Calu3 (cell line): Measurements from ENCODE around the gene WDR91. TPM values are rescaled to one million over a fixed set of nuclear protein-coding genes. Genes with fewer than 3 reads are reported as not detected.

Source experiments
- BruUV-seq: library from RNA; stranded (reverse); fragments of 400-500 nt; replicated peaks from 2 replicates; lab custom pipeline; 2021; lab: Mats Ljungman, UMichigan
- CTCF ChIA-PET: fragments of 300-600 bp; sonication (Branson Sonifier 250); formaldehyde crosslinking; loops from one replicate; lab custom pipeline; 2022; ENCODE audit warnings: antibody characterized with exemption; lab: Charles Lee
- DNase-seq: peaks from one replicate; pipeline ENCODE4 v3.0.0; 2022
- H3K27ac Mint-ChIP-seq: one replicate; pipeline ENCODE4 v1.8.0; 2022; ENCODE audit warnings: mixed read lengths; ENCODE audit not compliant: unreplicated experiment
- H3K27me3 Mint-ChIP-seq: one replicate; pipeline ENCODE4 v1.8.0; 2022; ENCODE audit warnings: mixed read lengths; ENCODE audit not compliant: unreplicated experiment
- H3K36me3 Mint-ChIP-seq: one replicate; pipeline ENCODE4 v1.8.0; 2022; ENCODE audit warnings: mild to moderate bottlenecking, moderate library complexity, mixed read lengths; ENCODE audit not compliant: insufficient read depth, unreplicated experiment
- H3K4me1 Mint-ChIP-seq: one replicate; pipeline ENCODE4 v1.8.0; 2022; ENCODE audit warnings: mild to moderate bottlenecking, low read depth, mixed read lengths; ENCODE audit not compliant: unreplicated experiment
- H3K4me3 Mint-ChIP-seq: one replicate; pipeline ENCODE4 v1.8.0; 2022; ENCODE audit warnings: mild to moderate bottlenecking, low read depth, moderate library complexity, mixed read lengths; ENCODE audit not compliant: unreplicated experiment
- H3K9me3 Mint-ChIP-seq: one replicate; pipeline ENCODE4 v1.8.0; 2022; ENCODE audit warnings: low read depth, mixed read lengths; ENCODE audit not compliant: unreplicated experiment
- CTCF ChIP-seq: fragments of 200-600 bp; IDR thresholded peaks from one replicate; pipeline ENCODE4 v1.8.0; 2022; ENCODE audit warnings: antibody characterized with exemption; ENCODE audit not compliant: unreplicated experiment
- intact Hi-C: fragments of 100-400 bp; cut with micrococcal nuclease; formaldehyde crosslinking; loops from one replicate; pipeline ENCODE4 v1.10.0; 2022; ENCODE audit not compliant: unreplicated experiment
- total RNA-seq: library from RNA; stranded (reverse); gene quantifications from 2 replicates; pipeline ENCODE4 v1.2.3, GENCODE V29; 2022

Gene WDR91
- total RNA-seq, 1 experiment from 2014 or later, result 24.3 TPM

GRCh38 chr7:135164357-135165061 is 46.8 kb downstream of the WDR91 start:
- DNase-seq, result no peak
- peaks cover 76% of the 10 kb centered on the region for H3K36me3 Mint-ChIP-seq
- peak overlapping the region; percentile 20 for H3K27ac Mint-ChIP-seq
- intact Hi-C loops, result no loop called here
- H3K4me3 Mint-ChIP-seq, result no peak overlapping the region
- H3K4me1 Mint-ChIP-seq, result peaks cover 50% of the 10 kb centered on the region
- CTCF ChIA-PET, result no interaction called here
- H3K9me3 Mint-ChIP-seq, result peaks cover 8% of the 10 kb centered on the region
- TF ChIP-seq CTCF, result no peak
- no TSS peak for BruUV-seq
- H3K27me3 Mint-ChIP-seq, result no peaks in the 10 kb centered on the region

- Mint-ChIP-seq H3K4me3 (no peak overlapping the region), H3K27ac (peak overlapping the region; percentile 82), H3K4me1 (peaks cover 35% of the 10 kb centered on the region), H3K27me3 (no peaks in the 10 kb centered on the region), H3K36me3 (peaks cover 58% of the 10 kb centered on the region), H3K9me3 (peaks cover 8% of the 10 kb centered on the region)
- intact Hi-C loops, result no loop called here
- CTCF ChIA-PET, result no interaction called here
- no peak for TF ChIP-seq CTCF
- DNase-seq, result no peak
- BruUV-seq, result no TSS peak
Observed at GRCh38 chr7:135162382-135163001, 48.8 kb downstream of the WDR91 start.

- intact Hi-C loops, result no loop called here
- BruUV-seq, result no TSS peak
- CTCF ChIA-PET, result interaction anchor here (0.6 kb wide), 2 partner anchors 9 to 176 kb away, joined by 3 read pairs; partner anchors contain the start of gene AGBL3
- no peaks in the 10 kb centered on the region for H3K27me3 Mint-ChIP-seq
- peaks cover 49% of the 10 kb centered on the region for H3K36me3 Mint-ChIP-seq
- H3K4me3 Mint-ChIP-seq, result no peak overlapping the region
- peaks cover 32% of the 10 kb centered on the region for H3K4me1 Mint-ChIP-seq
- H3K27ac Mint-ChIP-seq, result peak overlapping the region; percentile 82
- H3K9me3 Mint-ChIP-seq, result peaks cover 8% of the 10 kb centered on the region
- TF ChIP-seq CTCF, result no peak
- DNase-seq, result no peak
Observed at GRCh38 chr7:135161669-135162068, 49.7 kb downstream of the WDR91 start.

- CTCF ChIA-PET, result interaction anchor here (0.6 to 1.6 kb wide), 6 partner anchors 8 to 449 kb away, joined by 3 to 7 read pairs (median 3); partner anchors contain the start of genes AGBL3 and CYREN
- DNase-seq, result no peak
- H3K9me3 Mint-ChIP-seq, result peaks cover 12% of the 10 kb centered on the region
- intact Hi-C loops, result no loop called here
- no peak overlapping the region for H3K4me3 Mint-ChIP-seq
- H3K36me3 Mint-ChIP-seq, result peaks cover 44% of the 10 kb centered on the region
- peak overlapping the region; percentile 82 for H3K27ac Mint-ChIP-seq
- no peak for TF ChIP-seq CTCF
- H3K4me1 Mint-ChIP-seq, result peaks cover 32% of the 10 kb centered on the region
- no peaks in the 10 kb centered on the region for H3K27me3 Mint-ChIP-seq
- BruUV-seq, result no TSS peak
Observed at GRCh38 chr7:135160858-135161653, 50.3 kb downstream of the WDR91 start.
